A673 (cell line): Measurements from ENCODE around the gene STARD3NL. TPM values are rescaled to one million over a fixed set of nuclear protein-coding genes. Genes with fewer than 3 reads are reported as not detected.

Experiments
- BruUV-seq: library from RNA; stranded (reverse); fragments of 400-500 nt; replicated peaks from 2 replicates; lab custom pipeline; 2021; lab: Mats Ljungman, UMichigan
- CTCF ChIA-PET: fragments of 300-600 bp; sonication (Branson Sonifier 250); formaldehyde crosslinking; loops from one replicate; lab custom pipeline; 2022; ENCODE audit warnings: antibody characterized with exemption; lab: Charles Lee
- POLR2A ChIA-PET: fragments of 300-600 bp; sonication (Branson Sonifier 250); formaldehyde crosslinking; loops from one replicate; lab custom pipeline; 2022; ENCODE audit warnings: antibody characterized with exemption; ENCODE audit not compliant: low non-redundant PET; lab: Charles Lee
- DNase-seq: peaks from one replicate; pipeline ENCODE4 v3.0.0-alpha.2; 2015; ENCODE audit warnings: low spot score
- H3K27ac ChIP-seq: fragments of 200-600 bp; sonication (generic); 2 replicates; pipeline ENCODE4 v1.5.1; 2016; ENCODE audit warnings: mixed run types, low read depth, mild to moderate bottlenecking, mixed read lengths, antibody characterized with exemption, low read length; ENCODE audit not compliant: poor library complexity, severe bottlenecking
- H3K27me3 ChIP-seq: fragments of 200-600 bp; sonication (generic); replicated peaks from 2 replicates; pipeline ENCODE4 v1.6.1; 2017; ENCODE audit warnings: mixed run types, low read depth, mild to moderate bottlenecking, mixed read lengths, antibody characterized with exemption, low read length; ENCODE audit not compliant: insufficient read depth, poor library complexity
- H3K36me3 ChIP-seq: fragments of 200-600 bp; sonication (generic); 2 replicates; pipeline ENCODE4 v1.6.1; 2016; ENCODE audit warnings: mixed run types, mild to moderate bottlenecking, mixed read lengths, antibody characterized with exemption, low read length; ENCODE audit not compliant: insufficient read depth, poor library complexity, severe bottlenecking
- H3K4me1 ChIP-seq: fragments of 200-600 bp; sonication (generic); 2 replicates; pipeline ENCODE4 v1.6.1; 2017; ENCODE audit warnings: mixed run types, mild to moderate bottlenecking, mixed read lengths, antibody characterized with exemption, low read length; ENCODE audit not compliant: insufficient read depth, poor library complexity, severe bottlenecking
- H3K4me3 ChIP-seq: fragments of 200-600 bp; sonication (generic); 2 replicates; pipeline ENCODE4 v1.5.1; 2016; ENCODE audit warnings: low read depth, mixed run types, mild to moderate bottlenecking, mixed read lengths, low read length; ENCODE audit not compliant: poor library complexity, severe bottlenecking
- H3K9me3 ChIP-seq: fragments of 200-600 bp; sonication (generic); 2 replicates; pipeline ENCODE4 v1.6.1; 2016; ENCODE audit warnings: mixed run types, low read depth, mild to moderate bottlenecking, mixed read lengths, antibody characterized with exemption, low read length; ENCODE audit not compliant: poor library complexity, severe bottlenecking
- EZH2 ChIP-seq: fragments of 200-600 bp; sonication (generic); IDR thresholded peaks from 2 replicates; pipeline ENCODE4 v1.6.1; 2017; ENCODE audit warnings: borderline replicate concordance, low read depth, mild to moderate bottlenecking, mixed read lengths, antibody characterized with exemption, low read length; ENCODE audit not compliant: poor library complexity, severe bottlenecking
- intact Hi-C: fragments of 100-400 bp; cut with micrococcal nuclease; formaldehyde crosslinking; loops from one replicate; pipeline ENCODE4 v1.10.0; 2022; ENCODE audit not compliant: unreplicated experiment
- total RNA-seq: library from RNA; stranded (reverse); gene quantifications from 2 replicates; pipeline ENCODE4 v1.2.3, GENCODE V29; 2021
- TF ChIP-seq, protein P1 (sequence below): fragments of 300-800, 200-600 bp; sonication (generic); conservative IDR thresholded peaks from 2 replicates; pipeline ENCODE4 v1.5.1; 2017; ENCODE audit warnings: low read depth, mild to moderate bottlenecking, antibody characterized with exemption, low read length, moderate library complexity, mixed read lengths

STARD3NL gene
- total RNA-seq, 1 experiment from 2014 or later = 34.8 TPM

DNA sequence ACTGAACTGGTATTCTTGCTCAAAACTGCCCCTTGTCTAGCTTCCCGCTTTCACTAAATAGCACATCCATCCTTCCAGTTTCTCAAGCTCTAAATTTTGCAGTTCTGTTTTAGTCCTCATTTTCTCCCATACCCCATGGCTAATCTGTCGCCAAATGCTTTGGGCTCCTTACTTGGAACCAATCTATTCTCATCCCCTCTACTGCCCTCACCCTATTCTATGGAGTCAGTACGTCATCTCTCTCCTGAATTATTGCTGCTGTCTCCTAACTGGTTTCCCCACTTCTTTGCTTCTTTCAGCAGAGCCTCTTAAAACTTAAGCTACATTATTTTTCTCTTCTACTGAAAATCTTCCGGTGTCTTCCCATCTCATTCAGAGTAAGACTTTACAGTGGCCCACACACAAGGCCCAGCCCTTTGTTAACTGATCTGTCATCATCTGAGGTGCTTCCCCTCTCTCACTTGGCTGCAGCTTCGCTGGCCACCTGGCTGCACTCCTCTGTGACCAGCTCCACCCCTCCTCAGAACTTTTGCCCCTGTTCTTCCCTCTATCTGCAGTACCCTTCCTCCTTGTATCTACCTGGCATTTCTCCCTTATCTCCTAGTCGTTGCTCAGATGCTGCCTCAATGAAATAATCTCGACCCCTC, 9.9 kb downstream of the STARD3NL start:
- no peaks in the 10 kb centered on the region for H3K36me3 ChIP-seq
- H3K27ac ChIP-seq = no peak overlapping the region
- ChIA-PET POLR2A (no interaction called here), CTCF (interaction anchor here (0.6 kb wide), 1 partner anchor 165 kb away, joined by 7 read pairs; no protein-coding TSS in a partner anchor)
- no peaks in the 10 kb centered on the region for H3K27me3 ChIP-seq
- peaks cover 38% of the 10 kb centered on the region for H3K4me1 ChIP-seq
- H3K4me3 ChIP-seq = no peak overlapping the region
- no peak for TF ChIP-seq EZH2
- TF ChIP-seq, protein P1, sequence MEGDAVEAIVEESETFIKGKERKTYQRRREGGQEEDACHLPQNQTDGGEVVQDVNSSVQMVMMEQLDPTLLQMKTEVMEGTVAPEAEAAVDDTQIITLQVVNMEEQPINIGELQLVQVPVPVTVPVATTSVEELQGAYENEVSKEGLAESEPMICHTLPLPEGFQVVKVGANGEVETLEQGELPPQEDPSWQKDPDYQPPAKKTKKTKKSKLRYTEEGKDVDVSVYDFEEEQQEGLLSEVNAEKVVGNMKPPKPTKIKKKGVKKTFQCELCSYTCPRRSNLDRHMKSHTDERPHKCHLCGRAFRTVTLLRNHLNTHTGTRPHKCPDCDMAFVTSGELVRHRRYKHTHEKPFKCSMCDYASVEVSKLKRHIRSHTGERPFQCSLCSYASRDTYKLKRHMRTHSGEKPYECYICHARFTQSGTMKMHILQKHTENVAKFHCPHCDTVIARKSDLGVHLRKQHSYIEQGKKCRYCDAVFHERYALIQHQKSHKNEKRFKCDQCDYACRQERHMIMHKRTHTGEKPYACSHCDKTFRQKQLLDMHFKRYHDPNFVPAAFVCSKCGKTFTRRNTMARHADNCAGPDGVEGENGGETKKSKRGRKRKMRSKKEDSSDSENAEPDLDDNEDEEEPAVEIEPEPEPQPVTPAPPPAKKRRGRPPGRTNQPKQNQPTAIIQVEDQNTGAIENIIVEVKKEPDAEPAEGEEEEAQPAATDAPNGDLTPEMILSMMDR = no peak
- BruUV-seq = no TSS peak
- intact Hi-C loops = no loop called here
- no peak for DNase-seq
- H3K9me3 ChIP-seq = peaks cover 10% of the 10 kb centered on the region

DNA sequence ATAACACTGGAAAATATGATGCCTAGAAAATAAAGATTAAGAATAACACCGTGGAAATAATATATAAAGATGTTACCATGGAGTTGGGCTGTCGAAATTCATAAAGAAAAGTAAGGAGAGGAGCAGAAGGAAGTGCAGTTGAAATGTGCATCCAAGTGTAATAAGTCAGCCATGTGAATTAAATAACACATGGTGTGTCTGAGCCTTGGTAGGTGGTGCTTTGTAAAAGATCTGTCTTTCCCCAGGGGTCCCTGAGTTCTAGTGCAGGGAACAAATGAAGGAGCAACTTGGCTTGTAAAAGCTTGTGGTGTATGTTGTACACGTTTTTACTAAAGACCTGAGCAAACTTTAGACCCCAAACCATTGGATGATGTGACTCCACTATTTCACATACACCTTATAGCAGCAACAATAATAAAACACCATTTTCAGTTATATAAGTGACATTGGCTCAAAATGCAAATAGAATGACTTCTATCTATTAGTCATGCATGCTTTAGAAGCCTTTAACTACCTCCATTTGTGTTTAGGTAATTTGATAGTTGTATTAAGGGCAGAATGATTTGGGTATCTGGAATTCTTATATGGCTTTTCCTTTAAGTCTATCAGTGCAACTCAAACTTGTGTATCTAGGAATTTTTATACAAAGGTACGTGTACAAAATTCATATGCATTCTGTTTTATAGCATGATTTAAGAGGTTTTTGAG, 11.3 kb downstream of the STARD3NL start:
- H3K27ac ChIP-seq = no peak overlapping the region
- H3K36me3 ChIP-seq = no peaks in the 10 kb centered on the region
- H3K4me3 ChIP-seq = no peak overlapping the region
- DNase-seq = peak; percentile 68
- CTCF ChIA-PET = no interaction called here
- no peaks in the 10 kb centered on the region for H3K27me3 ChIP-seq
- POLR2A ChIA-PET = no interaction called here
- H3K9me3 ChIP-seq = peaks cover 10% of the 10 kb centered on the region
- intact Hi-C loops = no loop called here
- peaks cover 38% of the 10 kb centered on the region for H3K4me1 ChIP-seq
- no peak for TF ChIP-seq EZH2
- TF ChIP-seq, protein P1 = no peak
- BruUV-seq = no TSS peak

DNA sequence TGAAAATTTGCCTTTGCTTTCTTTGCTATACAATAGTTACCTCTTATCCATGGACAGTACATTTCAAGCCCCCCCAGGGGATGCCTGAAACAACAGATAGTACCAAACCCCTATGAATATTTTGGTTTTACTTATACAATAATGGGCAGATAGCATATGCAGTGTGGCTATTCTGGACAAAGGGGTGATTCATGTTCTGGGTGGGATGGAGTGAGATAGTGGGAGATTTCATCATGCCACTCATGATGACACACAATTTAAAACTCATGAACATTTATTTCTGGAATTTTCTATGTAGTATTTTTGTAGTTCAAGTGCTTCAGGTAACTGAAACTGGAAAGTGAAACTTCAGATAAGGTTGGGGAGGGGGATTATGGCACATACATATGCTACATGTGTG, 12.0 kb downstream of the STARD3NL start:
- DNase-seq = no peak

More for the DNA sequence above, 12.0 kb downstream of the STARD3NL start:
- intact Hi-C loops = no loop called here
- no peak for TF ChIP-seq EZH2
- TF ChIP-seq, protein P1 = no peak
- Histone ChIP-seq H3K9me3 (peaks cover 10% of the 10 kb centered on the region), H3K27me3 (no peaks in the 10 kb centered on the region), H3K4me1 (peaks cover 38% of the 10 kb centered on the region), H3K27ac (no peak overlapping the region), H3K4me3 (no peak overlapping the region), H3K36me3 (no peaks in the 10 kb centered on the region)
- ChIA-PET POLR2A (no interaction called here), CTCF (no interaction called here)
- BruUV-seq = no TSS peak
